ENCODE data around the gene RASGRP1.

Gene RASGRP1

DNA sequence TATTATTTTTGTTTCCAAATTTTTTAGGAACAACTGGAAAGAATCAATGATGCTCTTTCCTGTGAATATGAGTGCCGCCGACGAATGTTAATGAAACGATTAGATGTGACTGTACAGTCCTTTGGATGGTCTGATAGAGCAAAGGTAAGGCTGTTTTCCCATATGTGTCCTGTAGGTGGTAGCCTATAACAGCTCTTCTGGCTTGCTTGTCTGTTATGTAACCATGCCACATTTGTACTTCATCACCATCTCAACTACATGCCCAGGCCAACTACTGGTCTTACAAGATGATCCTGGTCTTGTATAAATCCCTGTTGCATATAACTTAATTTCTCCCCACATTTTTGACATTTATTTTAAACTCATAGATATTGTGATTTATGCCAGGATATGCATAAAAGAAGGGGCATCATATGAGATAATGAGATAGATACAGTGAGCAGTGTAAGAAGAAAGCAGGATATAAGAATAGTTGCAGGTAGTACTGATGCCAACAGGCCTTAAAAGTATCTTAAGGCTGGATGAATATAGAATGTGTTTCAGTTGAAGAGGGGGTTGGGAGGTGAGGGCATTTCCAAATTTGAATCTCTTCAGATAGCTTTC lies 90.4 kb downstream of the RASGRP1 start:
- H3K4me3 Mint-ChIP-seq: no peak overlapping the region
- H3K36me3 Mint-ChIP-seq (ENCODE audit: low read depth): peaks cover 37% of the 10 kb centered on the region
- TF ChIP-seq, protein P1, sequence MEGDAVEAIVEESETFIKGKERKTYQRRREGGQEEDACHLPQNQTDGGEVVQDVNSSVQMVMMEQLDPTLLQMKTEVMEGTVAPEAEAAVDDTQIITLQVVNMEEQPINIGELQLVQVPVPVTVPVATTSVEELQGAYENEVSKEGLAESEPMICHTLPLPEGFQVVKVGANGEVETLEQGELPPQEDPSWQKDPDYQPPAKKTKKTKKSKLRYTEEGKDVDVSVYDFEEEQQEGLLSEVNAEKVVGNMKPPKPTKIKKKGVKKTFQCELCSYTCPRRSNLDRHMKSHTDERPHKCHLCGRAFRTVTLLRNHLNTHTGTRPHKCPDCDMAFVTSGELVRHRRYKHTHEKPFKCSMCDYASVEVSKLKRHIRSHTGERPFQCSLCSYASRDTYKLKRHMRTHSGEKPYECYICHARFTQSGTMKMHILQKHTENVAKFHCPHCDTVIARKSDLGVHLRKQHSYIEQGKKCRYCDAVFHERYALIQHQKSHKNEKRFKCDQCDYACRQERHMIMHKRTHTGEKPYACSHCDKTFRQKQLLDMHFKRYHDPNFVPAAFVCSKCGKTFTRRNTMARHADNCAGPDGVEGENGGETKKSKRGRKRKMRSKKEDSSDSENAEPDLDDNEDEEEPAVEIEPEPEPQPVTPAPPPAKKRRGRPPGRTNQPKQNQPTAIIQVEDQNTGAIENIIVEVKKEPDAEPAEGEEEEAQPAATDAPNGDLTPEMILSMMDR (IDR thresholded peaks at IDR 0.05): peak; percentile 66
- H3K27ac Mint-ChIP-seq: no peak overlapping the region
- no peaks in the 10 kb centered on the region for H3K27me3 Mint-ChIP-seq (ENCODE audit: low read depth, poor library complexity)
- peak; percentile 12 for DNase-seq
- no peaks in the 10 kb centered on the region for H3K4me1 Mint-ChIP-seq
- no peaks in the 10 kb centered on the region for H3K9me3 Mint-ChIP-seq

- H3K4me1 Mint-ChIP-seq: no peaks in the 10 kb centered on the region
- H3K4me3 Mint-ChIP-seq: no peak overlapping the region
- H3K9me3 Mint-ChIP-seq: no peaks in the 10 kb centered on the region
- H3K27me3 Mint-ChIP-seq (ENCODE audit: low read depth, poor library complexity): no peaks in the 10 kb centered on the region
- TF ChIP-seq, protein P1 (IDR thresholded peaks at IDR 0.05): no peak
- no peak for DNase-seq
- no peak overlapping the region for H3K27ac Mint-ChIP-seq
- peaks cover 41% of the 10 kb centered on the region for H3K36me3 Mint-ChIP-seq (ENCODE audit: low read depth)
Observed at GRCh38 chr15:38471974-38472373, 92.6 kb downstream of the RASGRP1 start.

- no peaks in the 10 kb centered on the region for H3K9me3 Mint-ChIP-seq
- no peak overlapping the region for H3K27ac Mint-ChIP-seq
- peaks cover 41% of the 10 kb centered on the region for H3K36me3 Mint-ChIP-seq (ENCODE audit: low read depth)
- no peak for DNase-seq
- no peaks in the 10 kb centered on the region for H3K27me3 Mint-ChIP-seq (ENCODE audit: low read depth, poor library complexity)
- TF ChIP-seq, protein P1 (IDR thresholded peaks at IDR 0.05): no peak
- no peaks in the 10 kb centered on the region for H3K4me1 Mint-ChIP-seq
- H3K4me3 Mint-ChIP-seq: no peak overlapping the region
Observed at GRCh38 chr15:38470816-38471215, 93.8 kb downstream of the RASGRP1 start.

GRCh38 chr15:38464675-38465074 lies 99.9 kb downstream of the RASGRP1 start:
- Mint-ChIP-seq H3K9me3 (no peaks in the 10 kb centered on the region), H3K4me3 (no peak overlapping the region), H3K27ac (no peak overlapping the region), H3K4me1 (no peaks in the 10 kb centered on the region), H3K36me3 (ENCODE audit: low read depth) (peaks cover 23% of the 10 kb centered on the region), H3K27me3 (ENCODE audit: low read depth, poor library complexity) (no peaks in the 10 kb centered on the region)
- DNase-seq: no peak
- TF ChIP-seq, protein P1 (IDR thresholded peaks at IDR 0.05): no peak

DNA sequence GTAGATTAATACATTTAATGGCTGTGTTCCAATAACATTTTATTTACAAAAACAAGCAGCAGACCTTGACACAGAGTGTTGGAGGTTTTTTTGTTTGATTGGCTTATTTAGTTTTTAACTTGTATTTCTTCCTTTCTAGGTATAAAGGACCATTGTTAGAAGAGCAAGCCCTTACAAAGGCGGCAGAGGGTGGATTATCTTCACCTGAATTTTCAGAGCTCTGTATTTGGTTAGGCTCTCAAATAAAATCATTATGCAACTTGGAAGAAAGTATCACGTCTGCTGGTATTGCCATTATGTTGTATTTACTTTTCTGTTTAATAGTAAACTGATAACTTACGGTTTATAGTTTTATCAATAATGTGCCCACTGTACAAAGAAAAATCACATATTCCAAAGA lies 100.7 kb downstream of the RASGRP1 start:
- Mint-ChIP-seq H3K36me3 (ENCODE audit: low read depth) (peaks cover 26% of the 10 kb centered on the region), H3K4me1 (no peaks in the 10 kb centered on the region), H3K4me3 (no peak overlapping the region), H3K27me3 (ENCODE audit: low read depth, poor library complexity) (no peaks in the 10 kb centered on the region), H3K27ac (no peak overlapping the region), H3K9me3 (no peaks in the 10 kb centered on the region)
- DNase-seq: no peak
- TF ChIP-seq, protein P1 (IDR thresholded peaks at IDR 0.05): no peak
